GM23338 (cell line): Measurements from ENCODE around the gene MYH6.
"Not testable (repeated sequence)": the region's sequence is repeated elsewhere in the genome, so short reads cannot be mapped to it uniquely, and the experiment has no call there.

Experiments
- CREB1 ChIP-seq: fragments of 250-450 bp; sonication (Bioruptor Pico); IDR thresholded peaks from 2 replicates; pipeline ENCODE4 v1.5.0; 2020; ENCODE audit warnings: low read depth, mild to moderate bottlenecking, moderate library complexity
- EZH2 ChIP-seq: fragments of 200-600 bp; sonication (generic); IDR thresholded peaks from one replicate; pipeline ENCODE4 v1.8.0; 2017; ENCODE audit warnings: antibody characterized with exemption, mild to moderate bottlenecking, low read depth; ENCODE audit not compliant: unreplicated experiment
- EZH2phosphoT487 ChIP-seq: fragments of 200-600 bp; sonication (generic); IDR thresholded peaks from one replicate; pipeline ENCODE4 v1.8.1; 2018; ENCODE audit warnings: antibody characterized with exemption; ENCODE audit not compliant: unreplicated experiment
- POLR2AphosphoS5 ChIP-seq: IDR thresholded peaks from 2 replicates; pipeline ENCODE4 v1.6.1; 2016; ENCODE audit warnings: antibody characterized with exemption, low read depth
- TF ChIP-seq, protein P1 (sequence below), 2 experiments: fragments of 200-600 bp in 1 of 2; sonication (generic) in 1 of 2; conservative IDR thresholded peaks; 2 replicates each; pipeline versions ENCODE4 v1.5.1 to v1.6.1; 2016 to 2017; ENCODE audit warnings: antibody characterized with exemption in 2 of 2, low read depth in 2 of 2, mild to moderate bottlenecking in 2 of 2, moderate library complexity in 1 of 2
- TF ChIP-seq, protein P2 (sequence below): IDR thresholded peaks from one replicate; pipeline ENCODE4 v1.6.1; 2018; ENCODE audit warnings: antibody characterized with exemption; ENCODE audit not compliant: unreplicated experiment

DNA sequence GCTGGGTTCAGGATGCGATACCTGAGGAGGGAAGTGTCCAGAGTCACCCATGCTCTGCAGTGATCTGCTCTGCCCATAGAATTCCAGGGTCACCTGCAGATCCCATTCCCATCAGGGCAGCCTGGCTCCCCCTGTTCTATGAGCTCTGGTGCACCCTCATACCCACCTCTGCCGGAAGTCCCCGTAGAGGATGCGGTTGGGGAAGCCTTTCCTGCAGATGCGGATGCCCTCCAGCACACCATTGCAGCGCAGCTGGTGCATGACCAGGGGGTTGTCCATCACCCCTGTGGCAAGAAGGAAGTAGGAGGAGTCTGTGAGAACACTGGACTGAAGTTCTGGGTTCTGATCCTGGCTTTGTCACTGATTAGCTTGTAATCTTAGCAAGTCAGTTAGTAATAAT is 17.7 kb upstream of the MYH6 start:
- TF ChIP-seq, protein P1, sequence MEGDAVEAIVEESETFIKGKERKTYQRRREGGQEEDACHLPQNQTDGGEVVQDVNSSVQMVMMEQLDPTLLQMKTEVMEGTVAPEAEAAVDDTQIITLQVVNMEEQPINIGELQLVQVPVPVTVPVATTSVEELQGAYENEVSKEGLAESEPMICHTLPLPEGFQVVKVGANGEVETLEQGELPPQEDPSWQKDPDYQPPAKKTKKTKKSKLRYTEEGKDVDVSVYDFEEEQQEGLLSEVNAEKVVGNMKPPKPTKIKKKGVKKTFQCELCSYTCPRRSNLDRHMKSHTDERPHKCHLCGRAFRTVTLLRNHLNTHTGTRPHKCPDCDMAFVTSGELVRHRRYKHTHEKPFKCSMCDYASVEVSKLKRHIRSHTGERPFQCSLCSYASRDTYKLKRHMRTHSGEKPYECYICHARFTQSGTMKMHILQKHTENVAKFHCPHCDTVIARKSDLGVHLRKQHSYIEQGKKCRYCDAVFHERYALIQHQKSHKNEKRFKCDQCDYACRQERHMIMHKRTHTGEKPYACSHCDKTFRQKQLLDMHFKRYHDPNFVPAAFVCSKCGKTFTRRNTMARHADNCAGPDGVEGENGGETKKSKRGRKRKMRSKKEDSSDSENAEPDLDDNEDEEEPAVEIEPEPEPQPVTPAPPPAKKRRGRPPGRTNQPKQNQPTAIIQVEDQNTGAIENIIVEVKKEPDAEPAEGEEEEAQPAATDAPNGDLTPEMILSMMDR (conservative IDR thresholded peaks at IDR 0.05; ENCODE audit: low read depth in 2 of 2), result not testable (repeated sequence)
- TF ChIP-seq POLR2AphosphoS5; EZH2; EZH2phosphoT487; CREB1 (CRISPR knock-in tag): not testable (repeated sequence)
- TF ChIP-seq, protein P2, sequence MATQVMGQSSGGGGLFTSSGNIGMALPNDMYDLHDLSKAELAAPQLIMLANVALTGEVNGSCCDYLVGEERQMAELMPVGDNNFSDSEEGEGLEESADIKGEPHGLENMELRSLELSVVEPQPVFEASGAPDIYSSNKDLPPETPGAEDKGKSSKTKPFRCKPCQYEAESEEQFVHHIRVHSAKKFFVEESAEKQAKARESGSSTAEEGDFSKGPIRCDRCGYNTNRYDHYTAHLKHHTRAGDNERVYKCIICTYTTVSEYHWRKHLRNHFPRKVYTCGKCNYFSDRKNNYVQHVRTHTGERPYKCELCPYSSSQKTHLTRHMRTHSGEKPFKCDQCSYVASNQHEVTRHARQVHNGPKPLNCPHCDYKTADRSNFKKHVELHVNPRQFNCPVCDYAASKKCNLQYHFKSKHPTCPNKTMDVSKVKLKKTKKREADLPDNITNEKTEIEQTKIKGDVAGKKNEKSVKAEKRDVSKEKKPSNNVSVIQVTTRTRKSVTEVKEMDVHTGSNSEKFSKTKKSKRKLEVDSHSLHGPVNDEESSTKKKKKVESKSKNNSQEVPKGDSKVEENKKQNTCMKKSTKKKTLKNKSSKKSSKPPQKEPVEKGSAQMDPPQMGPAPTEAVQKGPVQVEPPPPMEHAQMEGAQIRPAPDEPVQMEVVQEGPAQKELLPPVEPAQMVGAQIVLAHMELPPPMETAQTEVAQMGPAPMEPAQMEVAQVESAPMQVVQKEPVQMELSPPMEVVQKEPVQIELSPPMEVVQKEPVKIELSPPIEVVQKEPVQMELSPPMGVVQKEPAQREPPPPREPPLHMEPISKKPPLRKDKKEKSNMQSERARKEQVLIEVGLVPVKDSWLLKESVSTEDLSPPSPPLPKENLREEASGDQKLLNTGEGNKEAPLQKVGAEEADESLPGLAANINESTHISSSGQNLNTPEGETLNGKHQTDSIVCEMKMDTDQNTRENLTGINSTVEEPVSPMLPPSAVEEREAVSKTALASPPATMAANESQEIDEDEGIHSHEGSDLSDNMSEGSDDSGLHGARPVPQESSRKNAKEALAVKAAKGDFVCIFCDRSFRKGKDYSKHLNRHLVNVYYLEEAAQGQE, result not testable (repeated sequence)
